GM10248 (cell line): Measurements from ENCODE around the gene TGM2.

Source experiments
- CTCF ChIA-PET: fragments of 300-600 bp; sonication (Branson Sonifier 250); formaldehyde crosslinking; extraction: SDS; loops from one replicate; lab custom pipeline; 2021; ENCODE audit warnings: antibody characterized with exemption; lab: Yijun Ruan, JAX
- POLR2A ChIA-PET: fragments of 350-650 bp; sonication (Branson Sonifier 250); formaldehyde crosslinking; extraction: SDS; loops from one replicate; lab custom pipeline; 2020; ENCODE audit warnings: antibody characterized with exemption; lab: Yijun Ruan, JAX
- DNase-seq: peaks from one replicate; pipeline ENCODE4 v3.0.0; 2012; ENCODE audit errors: extremely low spot score
- TF ChIP-seq, protein P1 (sequence below): IDR thresholded peaks from 2 replicates; pipeline ENCODE4 v1.5.1; 2012; ENCODE audit warnings: mild to moderate bottlenecking, low read depth; ENCODE audit errors: extremely low read depth, missing control alignments, control extremely low read depth

The TGM2 gene

GRCh38 chr20:38170219-38170825 is 5.3 kb upstream of the TGM2 start:
- ChIA-PET CTCF (interaction anchor here (0.7 to 10.6 kb wide), 5 partner anchors 9 to 110 kb away, joined by 3 to 116 read pairs (median 3); no protein-coding TSS in a partner anchor), POLR2A (no interaction called here)
- DNase-seq: no peak
- TF ChIP-seq, protein P1, sequence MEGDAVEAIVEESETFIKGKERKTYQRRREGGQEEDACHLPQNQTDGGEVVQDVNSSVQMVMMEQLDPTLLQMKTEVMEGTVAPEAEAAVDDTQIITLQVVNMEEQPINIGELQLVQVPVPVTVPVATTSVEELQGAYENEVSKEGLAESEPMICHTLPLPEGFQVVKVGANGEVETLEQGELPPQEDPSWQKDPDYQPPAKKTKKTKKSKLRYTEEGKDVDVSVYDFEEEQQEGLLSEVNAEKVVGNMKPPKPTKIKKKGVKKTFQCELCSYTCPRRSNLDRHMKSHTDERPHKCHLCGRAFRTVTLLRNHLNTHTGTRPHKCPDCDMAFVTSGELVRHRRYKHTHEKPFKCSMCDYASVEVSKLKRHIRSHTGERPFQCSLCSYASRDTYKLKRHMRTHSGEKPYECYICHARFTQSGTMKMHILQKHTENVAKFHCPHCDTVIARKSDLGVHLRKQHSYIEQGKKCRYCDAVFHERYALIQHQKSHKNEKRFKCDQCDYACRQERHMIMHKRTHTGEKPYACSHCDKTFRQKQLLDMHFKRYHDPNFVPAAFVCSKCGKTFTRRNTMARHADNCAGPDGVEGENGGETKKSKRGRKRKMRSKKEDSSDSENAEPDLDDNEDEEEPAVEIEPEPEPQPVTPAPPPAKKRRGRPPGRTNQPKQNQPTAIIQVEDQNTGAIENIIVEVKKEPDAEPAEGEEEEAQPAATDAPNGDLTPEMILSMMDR: no peak

GRCh38 chr20:38169636-38170193 is 4.6 kb upstream of the TGM2 start:
- CTCF ChIA-PET: interaction anchor here (1.0 to 10.6 kb wide), 5 partner anchors 8 to 110 kb away, joined by 3 to 116 read pairs (median 3); no protein-coding TSS in a partner anchor
- TF ChIP-seq, protein P1: no peak
- POLR2A ChIA-PET: no interaction called here
- no peak for DNase-seq

DNA sequence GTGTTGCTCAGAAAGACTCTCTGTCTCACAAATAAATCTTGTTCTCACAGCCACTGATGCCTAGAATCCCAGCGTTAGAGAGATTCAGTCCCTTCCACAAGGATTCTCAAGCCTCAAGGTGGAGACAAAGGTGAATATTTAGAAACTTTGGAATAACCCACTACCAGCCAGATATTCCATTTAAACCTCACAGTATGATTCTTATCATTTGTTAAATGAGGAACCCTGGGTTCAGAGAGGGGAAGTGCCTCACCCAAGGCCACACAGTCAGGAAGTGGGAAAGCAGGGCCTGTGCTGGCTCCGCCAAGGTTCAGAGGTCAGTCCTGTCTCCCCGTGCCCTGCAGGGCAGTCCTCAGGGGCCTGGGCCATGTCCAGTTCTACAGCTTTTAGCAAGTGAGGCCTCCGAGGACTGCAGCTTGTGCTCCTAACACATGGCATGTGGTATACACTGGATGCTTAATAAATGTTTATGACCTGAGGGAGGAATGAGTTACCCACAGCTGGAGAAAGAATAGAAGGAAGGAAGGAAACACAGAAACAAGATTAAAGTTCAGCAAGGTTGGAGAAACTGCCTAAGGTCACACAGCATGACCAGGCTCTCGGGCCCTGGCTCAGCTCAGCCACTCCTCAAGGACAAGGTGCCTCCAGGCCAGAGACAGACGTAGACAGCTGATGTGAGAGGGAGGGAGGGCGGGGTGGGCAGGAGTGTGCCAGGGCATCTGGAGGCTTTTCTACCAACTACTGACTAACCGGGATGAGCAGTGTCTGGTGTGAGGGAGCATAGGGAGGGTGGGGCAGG is 3.9 kb upstream of the TGM2 start:
- ChIA-PET CTCF (interaction anchor here (1.0 to 10.6 kb wide), 5 partner anchors 23 to 109 kb away, joined by 3 to 116 read pairs (median 19); no protein-coding TSS in a partner anchor), POLR2A (no interaction called here)
- TF ChIP-seq, protein P1: no peak
- DNase-seq: no peak

DNA sequence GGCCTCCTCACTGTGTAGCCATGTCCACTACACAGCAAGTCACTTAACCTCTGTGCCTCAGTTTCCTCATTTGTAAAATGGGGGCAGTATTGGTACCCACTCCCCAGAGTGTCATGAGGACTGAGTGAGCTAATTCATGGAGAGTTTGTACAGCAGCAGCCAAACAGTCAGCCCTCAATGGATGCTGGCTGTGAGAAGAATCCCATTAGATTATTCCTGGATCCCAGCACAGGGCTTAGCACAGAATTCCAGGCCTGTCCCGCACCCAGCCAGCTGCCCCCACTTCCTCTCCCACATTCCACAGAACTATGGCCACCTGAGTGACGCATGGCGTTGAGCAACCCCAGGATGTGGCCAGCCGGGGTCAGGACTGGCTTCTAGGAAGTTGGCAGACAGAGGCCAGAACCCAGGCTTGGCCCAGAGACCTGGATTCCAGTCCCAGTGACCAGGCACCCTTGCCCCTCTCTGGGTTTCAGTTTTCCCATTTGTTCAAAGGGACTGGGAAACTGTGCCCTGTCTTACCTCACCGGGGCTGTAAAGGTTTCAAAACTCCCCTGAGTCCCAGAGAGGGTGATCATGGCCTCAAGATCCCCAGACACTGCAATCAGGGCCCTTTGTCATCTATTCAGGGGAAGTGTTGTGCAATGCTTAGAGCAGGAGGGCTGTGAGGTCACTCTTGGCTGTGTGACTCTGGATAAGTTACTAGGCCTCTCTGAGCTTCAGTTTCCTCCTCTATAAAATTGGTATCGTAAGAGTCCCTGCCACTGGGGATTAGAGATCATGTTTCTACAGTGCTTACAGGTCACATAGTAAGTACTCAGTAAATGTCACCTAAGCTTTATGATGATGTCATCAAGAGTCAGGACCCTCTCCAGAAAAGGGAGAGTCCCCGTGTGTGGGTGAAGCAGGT is 3.0 kb upstream of the TGM2 start:
- CTCF ChIA-PET: interaction anchor here (1.4 to 10.6 kb wide), 5 partner anchors 11 to 603 kb away, joined by 3 to 116 read pairs (median 19); no protein-coding TSS in a partner anchor
- POLR2A ChIA-PET: interaction anchor here (0.5 kb wide), 1 partner anchor 8 kb away, joined by 5 read pairs; no protein-coding TSS in a partner anchor
- TF ChIP-seq, protein P1: no peak
- no peak for DNase-seq

GRCh38 chr20:38167328-38167850 is 2.3 kb upstream of the TGM2 start:
- TF ChIP-seq, protein P1: no peak
- POLR2A ChIA-PET: interaction anchor here (0.5 kb wide), 1 partner anchor 8 kb away, joined by 5 read pairs; no protein-coding TSS in a partner anchor
- CTCF ChIA-PET: interaction anchor here (1.2 to 10.6 kb wide), 10 partner anchors 9 to 603 kb away, joined by 3 to 116 read pairs (median 4); no protein-coding TSS in a partner anchor
- DNase-seq: no peak
